ENCODE data around the gene PCID2. TPM values are rescaled to one million over a fixed set of nuclear protein-coding genes. Genes with fewer than 3 reads are reported as not detected.

The PCID2 gene
- total and polyA plus RNA-seq, 2 of the 13 experiments (the other 11 are each of a cell fraction or from before 2014, with no cell fraction given): 65.0 to 111 TPM

GRCh38 chr13:113152984-113153809 is 55.3 kb downstream of the PCID2 start (continued):
- TF ChIP-seq DMTF1 (CRISPR knock-in tag; IDR thresholded peaks at IDR 0.05) (no peak), ZNF274 (CRISPR knock-in tag; IDR thresholded peaks at IDR 0.05) (peak; percentile 40; the same call in 1 of the 2 replicates), NFKB2 (CRISPR knock-in tag; IDR thresholded peaks at IDR 0.05; ENCODE audit: borderline replicate concordance) (no peak), PCBP2 (optimal IDR thresholded peaks at IDR 0.05; ENCODE audit: low read depth, low read length, poor library complexity, severe bottlenecking) (no peak), ZNF503 (CRISPR knock-in tag; IDR thresholded peaks at IDR 0.05) (no peak), ZNF451 (CRISPR knock-in tag; IDR thresholded peaks at IDR 0.05) (peak; percentile 24; the same call in 1 of the 2 replicates), TBX2 (CRISPR knock-in tag; IDR thresholded peaks at IDR 0.05; ENCODE audit: borderline replicate concordance) (peak; percentile 46), THAP9 (CRISPR knock-in tag; IDR thresholded peaks at IDR 0.05; ENCODE audit: borderline replicate concordance) (peak; percentile 56; the same call in 1 of the 2 replicates), ZNF607 (CRISPR knock-in tag; IDR thresholded peaks at IDR 0.05; ENCODE audit: borderline replicate concordance) (peak; percentile 54), THAP7 (CRISPR knock-in tag; IDR thresholded peaks at IDR 0.05) (peak; percentile 68; the same call in 1 of the 2 replicates), ARNT2 (CRISPR knock-in tag; IDR thresholded peaks at IDR 0.05; ENCODE audit: low read depth) (peak; percentile 58; the same call in 1 of the 2 replicates), HNF1A (IDR thresholded peaks at IDR 0.05; ENCODE audit: low read depth) (no peak), HNF1A (CRISPR knock-in tag; IDR thresholded peaks at IDR 0.05; ENCODE audit: borderline replicate concordance) (peak; percentile 6; the same call in 1 of the 2 replicates), PHF20 (CRISPR knock-in tag; IDR thresholded peaks at IDR 0.05) (peak; percentile 51), SNAI1 (CRISPR knock-in tag; IDR thresholded peaks at IDR 0.05; ENCODE audit: borderline replicate concordance) (peak; percentile 97)

All from HepG2 (cell line).